NCI-H2029 treated with DMSO at 0.1 percent for 48 hours (cell line): ENCODE results near the gene TMEM165.

Experiments
- DNase-seq: peaks from one replicate; lab custom pipeline; 2025; lab: John Stamatoyannopoulos, UW

Gene TMEM165

DNA sequence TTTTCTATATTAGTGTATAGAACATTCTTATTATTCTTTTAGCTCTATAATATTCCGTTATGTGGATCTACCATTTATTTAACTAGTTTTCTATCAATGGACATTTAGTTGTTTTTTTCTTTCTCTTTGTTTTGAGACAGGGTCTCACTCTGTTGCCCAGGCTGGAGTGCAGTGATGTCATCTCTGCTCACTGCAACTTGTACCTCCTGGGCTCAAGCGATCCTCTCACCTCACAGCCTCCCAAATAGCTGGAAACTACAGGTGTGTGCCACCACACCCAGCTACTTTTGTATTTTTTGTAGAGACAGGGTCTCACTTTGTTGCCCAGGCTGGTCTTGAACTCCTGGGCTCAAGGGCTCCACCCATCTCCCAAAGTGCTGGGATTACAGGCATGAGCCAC is 10.8 kb downstream of the TMEM165 start:
- no peak for DNase-seq

DNA sequence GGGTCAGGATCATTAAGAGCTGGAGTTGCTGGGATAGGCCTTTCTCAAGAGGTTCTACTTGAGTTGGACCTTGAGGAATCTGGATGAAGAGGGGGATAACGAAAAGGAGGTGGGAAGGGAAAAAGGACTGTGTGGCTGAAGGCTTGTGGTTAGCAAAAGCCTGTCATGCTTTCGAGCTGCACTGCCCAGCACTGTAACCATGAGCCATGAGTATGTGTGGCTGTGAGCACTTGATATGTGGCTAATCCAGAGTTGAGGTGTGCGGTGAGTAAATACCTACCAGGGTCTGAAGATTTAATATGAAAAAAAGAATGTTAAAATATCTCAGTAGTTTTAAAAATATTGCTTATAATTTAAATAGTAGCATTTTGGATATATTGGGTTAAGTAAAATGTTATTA is 11.4 kb downstream of the TMEM165 start:
- no peak for DNase-seq

DNA sequence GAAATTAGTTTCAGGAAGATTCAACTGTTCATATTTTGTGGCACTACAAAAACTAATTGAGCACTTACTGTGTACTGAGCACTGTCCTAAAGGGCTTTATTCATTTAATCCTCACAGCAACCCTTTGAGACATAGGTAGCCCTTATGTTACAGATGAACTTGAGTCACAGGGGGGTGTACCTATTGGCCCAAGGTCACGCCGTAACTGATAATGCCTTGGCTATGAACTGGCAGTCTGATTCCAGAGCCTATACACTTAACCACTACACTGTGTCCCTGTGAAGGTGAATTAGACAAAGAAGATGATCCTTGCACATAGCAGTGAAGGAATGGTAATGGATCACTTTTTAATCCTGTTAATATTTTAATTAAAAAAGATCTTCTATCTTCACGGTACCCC is 12.0 kb downstream of the TMEM165 start:
- DNase-seq = no peak

DNA sequence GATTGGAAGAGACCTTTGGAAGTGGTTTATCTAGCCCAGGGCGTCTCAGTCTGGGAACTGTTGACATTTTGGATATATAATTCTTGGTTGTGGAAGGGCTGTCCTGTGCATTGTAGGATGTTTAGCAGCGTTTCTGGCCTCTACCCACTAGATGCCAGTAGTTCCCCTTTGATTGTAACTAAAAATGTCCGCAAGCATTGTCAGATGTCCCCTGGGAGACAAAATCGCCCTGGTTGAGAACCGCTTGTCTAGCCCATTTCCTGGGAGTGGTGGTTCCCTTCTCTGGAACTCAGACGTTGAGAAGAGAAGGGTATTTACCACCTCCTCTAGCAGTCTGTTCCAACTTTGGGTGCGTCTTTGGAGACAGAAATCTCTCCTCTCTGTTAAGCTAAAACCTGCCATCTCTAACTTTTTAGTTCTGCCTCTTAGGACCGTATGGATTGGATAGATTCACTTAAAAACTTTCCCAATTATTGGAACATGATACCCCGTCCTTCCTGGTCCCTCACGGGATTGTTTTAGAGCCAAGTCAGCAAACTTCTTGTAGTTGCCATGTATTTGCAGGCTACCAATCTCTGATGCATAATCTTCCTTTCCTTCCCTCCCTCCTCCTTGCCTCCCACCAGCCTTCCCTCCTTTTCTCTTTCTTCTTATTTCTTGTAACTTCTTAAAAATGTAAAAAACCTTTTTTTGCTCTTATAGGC is 13.9 kb downstream of the TMEM165 start:
- DNase-seq = no peak

DNA sequence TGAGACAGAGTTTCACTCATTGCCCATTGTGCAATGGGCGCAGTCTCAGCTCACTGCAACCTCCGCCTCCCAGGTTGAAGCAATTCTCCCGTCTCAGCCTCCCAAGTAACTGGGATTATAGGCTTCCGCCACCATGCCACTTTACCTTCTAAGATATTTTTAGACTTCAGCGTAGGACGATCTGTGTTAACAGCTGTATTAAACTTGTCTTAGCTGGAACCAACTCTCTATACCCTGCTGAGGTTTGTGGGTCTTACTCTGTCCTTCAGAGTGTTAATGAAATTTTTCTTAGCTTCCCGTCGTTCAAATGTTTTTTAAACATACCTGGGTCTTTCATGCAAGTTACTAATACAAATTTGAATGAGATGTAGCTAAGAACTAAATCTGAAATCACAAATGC is 14.7 kb downstream of the TMEM165 start:
- DNase-seq = no peak

DNA sequence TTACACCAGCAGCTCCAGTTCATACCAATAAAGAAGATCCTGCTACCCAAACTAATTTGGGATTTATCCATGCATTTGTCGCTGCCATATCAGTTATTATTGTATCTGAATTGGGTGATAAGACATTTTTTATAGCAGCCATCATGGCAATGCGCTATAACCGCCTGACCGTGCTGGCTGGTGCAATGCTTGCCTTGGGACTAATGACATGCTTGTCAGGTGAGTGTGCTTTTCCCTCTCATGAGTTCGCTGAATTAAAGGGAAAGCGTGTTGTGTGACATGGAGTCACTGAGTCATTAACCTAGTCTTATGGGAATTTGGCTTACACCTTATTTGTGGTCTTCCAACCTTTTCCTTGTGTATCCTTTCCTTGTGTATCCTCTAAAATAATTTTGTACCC is 15.9 kb downstream of the TMEM165 start:
- no peak for DNase-seq

DNA sequence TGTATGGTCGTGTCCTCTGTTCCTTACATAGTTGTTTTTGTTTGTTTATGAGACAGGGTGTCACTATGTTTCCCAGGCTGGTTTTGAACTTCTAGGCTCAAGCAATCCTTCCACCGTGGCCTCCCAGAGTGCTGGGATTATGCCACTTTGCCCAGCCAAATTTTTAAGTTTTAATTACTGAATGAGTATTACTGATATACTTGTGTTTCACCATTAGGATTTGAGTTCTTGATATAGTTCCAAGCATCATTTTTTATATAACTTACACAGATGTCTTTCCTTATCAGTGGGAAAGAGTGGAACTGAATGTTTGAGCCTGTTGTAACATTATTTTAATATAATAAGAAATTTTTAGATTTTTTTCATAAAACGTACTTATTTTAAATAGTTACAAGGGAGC is 20.4 kb downstream of the TMEM165 start:
- DNase-seq = no peak

DNA sequence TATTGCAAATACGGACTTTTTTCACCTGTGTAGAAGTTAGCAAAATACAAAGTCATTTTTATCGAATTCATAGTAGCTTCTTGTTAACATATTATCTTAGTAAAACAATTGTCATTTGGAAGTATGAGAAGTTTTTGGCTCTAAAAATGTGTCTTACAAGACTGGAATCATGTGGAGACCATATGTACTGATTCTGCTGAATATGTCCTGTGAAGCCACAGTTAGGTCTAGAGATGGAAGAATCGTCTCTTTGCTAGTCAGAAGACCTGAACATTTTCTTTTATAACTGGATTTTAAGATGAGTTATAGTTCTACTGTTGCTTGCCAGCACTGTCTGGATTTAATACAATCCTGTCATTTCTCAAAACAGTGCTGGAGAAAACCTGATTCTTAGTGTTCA is 29.0 kb downstream of the TMEM165 start:
- DNase-seq = no peak

DNA sequence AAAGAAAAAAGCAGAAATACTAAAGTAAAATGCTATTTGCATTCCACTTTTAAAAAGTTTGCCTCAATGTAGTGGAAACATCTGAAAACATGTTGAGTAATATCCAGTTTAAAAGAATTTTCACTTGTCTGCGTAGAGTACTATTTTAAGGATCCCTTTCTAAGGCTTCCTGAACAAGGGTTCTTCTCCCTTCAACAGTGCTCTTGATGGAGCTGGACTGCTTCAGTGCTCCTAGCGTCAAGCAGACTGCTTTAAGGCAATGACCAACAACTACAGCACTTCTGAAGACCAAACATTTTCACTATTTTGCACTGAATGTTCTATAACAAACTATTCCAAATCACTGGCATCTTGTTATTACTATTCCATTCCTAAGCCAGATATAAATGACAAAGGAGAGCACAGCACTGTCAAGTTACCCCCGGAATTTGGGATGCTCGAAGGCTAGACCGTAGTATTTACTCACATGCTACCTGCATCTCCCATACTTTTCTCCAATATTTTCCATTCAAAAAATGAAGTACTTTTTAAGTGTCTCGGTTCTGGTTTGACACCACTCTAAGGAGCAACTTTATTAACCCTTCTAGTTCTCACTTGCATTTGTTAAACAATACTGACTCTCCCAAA is 36.1 kb downstream of the TMEM165 start:
- DNase-seq = no peak

DNA sequence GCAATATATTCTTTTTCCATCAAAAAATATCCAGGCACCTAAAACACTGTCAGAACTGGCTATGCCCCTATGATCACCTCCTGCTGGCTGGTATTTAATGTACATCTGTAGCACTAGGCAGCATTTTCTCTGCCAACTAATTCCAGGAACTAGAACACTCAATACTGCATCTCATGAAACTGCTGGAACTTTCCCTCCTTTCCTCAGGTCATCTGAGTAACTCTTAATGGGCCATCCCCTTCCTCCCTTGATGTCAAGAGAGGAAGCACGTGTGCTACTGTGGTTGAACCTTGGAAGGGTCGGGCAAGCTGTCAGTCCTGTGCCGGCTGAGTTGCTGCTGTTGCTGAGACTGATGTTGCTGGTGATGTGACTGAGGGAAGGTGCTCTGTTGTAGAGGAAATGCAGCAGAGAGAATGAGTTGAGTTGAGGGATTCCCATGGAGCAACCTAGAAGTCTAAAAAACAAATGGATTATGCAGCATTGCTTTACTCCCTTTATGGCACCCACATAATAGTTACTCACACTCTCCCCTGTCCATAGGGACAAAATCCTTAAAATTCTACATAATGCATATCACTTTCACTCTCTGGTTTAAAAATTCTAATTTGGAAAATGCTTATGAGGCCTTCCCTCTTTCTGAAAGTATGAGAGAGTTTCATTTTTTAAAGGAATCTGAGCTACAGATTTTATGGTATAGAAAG is 39.5 kb downstream of the TMEM165 start:
- DNase-seq = no peak

DNA sequence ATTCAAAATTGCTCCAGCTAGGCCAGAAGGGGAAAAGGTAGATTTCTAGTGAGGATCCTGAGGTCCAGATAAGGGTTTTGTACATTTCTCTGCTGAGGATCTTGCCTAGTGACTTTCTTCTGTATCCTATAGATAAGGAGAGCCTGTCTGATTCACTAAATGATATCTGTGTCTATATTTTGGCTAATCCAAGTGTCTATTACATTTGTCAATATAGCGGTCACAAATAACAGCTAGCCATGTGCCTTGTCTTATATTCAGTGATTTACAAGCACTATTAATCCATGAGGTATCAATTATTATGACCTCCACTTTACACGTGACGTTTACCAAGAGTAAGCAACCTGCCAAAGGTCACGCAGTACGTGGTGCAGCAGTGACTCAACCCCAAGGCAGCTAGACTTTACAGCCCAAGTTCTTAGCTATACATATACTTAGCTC is 41.6 kb downstream of the TMEM165 start:
- no peak for DNase-seq

DNA sequence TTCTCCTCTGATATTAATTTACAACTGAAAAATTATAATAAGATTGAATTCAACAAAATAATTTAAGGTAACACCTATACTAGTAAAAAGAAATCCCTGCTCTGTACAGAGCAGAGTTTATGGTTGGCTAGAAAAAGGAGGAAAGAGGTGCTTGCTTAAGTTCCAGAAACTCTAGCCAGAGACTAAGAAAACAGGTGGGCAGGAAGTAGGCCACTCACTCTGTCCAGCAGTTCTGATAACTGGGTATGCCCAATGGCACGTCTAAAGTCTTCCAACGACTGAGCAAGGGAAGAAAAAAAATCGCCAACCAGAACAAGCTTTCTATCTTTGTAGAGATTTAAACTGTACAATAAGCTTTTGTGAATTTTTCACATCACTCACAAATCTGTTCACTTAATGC is 42.1 kb downstream of the TMEM165 start:
- no peak for DNase-seq

DNA sequence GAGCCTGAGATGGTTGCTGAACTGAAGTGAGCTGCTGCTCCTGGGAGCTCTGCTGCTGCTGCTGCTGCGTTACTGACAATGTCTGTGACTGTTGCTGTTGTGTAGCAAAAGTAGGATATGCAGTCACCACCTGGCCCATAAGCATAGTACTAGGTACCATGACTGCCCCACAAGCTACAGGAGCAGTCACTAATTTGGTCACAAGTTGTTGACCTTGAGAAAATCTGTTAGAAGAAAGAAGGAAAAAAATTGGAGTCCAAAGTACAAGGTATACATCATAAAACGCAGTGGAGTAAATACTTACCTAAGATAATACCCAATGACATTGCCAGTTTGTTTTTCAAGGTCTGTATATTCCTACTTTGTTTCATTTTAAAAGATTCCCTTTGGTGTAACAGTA is 42.6 kb downstream of the TMEM165 start:
- no peak for DNase-seq

DNA sequence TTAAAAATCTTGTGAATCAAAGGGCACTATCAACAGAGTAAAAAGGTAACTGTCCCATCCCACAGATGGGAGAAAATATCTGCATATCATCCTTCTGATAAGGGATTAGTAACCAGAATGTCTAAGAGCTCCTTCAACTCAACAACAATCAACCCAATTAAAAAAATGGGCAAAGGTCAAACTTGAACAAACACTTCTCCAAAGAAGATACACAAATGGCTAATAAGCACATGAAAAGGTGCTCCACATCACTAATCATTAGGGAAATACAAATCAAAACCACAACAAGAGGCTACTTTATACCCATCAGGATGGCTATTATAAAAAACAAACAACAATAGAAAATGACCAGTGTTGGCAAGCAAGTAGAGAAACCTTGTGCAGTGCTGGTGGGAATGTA is 43.3 kb downstream of the TMEM165 start:
- DNase-seq = peak; percentile 6

DNA sequence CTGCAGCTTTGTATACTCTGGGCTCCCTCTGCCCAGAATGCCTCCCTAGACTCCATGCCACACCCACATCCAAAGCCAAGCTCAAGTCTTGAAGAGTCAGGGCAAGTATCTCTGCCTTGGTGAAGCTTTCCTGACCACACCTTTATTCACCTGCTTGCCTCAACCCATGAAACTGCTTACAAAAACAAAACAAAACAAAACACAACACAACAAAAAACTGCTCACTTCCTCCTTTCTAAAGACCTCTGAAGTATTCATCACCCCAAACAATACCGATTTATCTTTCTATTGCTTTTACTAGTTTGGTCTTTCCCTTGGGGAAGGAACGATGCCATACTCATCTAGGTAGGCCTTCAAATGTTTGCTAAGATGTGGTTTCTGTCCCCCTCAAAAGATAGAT is 45.0 kb downstream of the TMEM165 start:
- no peak for DNase-seq

DNA sequence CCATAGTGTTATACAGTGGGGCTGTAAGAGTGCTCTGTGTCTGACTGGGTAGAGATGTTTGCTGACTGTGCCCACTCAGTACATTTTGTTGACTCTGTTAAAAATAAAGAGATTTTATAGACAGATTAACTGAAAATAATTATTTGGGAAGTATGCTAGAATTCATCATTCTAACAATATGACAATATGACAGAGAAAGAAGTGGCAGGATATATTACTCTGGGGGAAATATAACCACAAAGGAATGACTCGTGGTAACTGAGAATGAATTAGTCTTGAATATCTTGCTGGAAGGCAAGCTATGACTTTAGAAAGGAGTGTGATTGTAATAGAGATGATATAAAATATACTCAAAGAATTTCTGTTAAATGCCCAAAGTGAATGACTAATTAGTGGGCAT is 46.8 kb downstream of the TMEM165 start:
- no peak for DNase-seq

DNA sequence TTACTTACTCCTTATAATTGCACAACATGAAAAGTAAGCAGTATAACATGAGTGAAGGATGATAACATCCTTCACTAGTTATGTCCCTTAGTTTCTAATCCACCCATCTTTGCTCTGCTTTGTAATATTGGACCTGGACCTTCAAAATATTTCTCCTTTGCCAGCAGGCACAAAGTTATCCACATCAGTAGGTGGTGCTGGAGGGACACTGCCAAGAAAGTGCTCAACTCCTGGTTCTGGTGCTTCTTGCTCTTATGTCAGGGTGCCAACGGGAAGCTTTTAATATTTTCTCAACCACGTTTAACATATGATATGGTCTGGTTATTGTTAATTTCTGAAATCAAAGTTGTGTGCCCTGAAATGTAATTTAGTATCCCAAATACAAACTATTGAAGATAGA is 49.1 kb downstream of the TMEM165 start:
- DNase-seq = no peak

DNA sequence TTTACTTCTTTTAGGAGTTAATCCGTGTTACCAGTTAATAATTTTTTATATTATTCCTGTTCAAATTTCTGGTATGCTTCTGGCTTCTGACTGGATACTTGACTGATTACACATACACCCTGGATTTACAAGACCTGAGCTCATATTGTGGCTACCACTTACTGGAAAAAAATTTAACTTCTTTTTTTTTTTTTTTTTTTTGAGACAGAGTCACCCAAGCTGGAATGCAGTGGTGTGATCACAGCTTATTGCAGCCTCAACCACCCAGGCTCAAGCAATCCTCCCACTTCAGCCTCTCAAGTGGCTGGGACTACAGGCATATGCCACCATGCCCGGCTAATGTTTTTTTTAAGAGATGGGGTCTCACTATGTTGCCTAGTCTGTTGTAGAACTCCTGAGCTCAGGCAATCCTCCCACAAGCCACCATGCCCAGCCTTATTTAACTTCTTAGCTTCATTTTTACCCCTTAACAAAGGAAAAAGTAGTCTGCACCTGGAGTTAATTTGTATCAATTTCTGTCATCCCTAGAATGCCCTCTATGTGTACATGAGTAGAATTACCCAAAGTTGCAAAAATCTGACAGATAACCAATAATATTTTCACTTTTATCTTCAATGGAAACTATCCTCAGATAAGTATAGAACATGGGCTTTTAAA is 50.3 kb downstream of the TMEM165 start:
- DNase-seq = no peak

DNA sequence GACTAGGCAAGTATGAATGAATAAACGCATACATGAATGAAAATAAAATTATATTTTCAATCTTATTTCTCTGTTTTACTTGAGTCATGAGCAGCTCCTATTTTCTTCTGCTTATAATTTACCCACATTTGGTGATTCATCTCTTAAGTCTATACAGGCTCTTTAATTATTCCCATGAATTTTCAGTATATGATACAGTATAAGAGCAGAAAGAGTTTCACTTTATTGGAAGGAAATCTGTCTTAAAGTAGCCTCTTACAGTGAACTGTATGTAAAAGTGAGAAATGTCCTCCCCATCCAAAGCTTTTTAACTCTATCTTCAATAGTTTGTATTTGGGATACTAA is 50.8 kb downstream of the TMEM165 start:
- DNase-seq = no peak

DNA sequence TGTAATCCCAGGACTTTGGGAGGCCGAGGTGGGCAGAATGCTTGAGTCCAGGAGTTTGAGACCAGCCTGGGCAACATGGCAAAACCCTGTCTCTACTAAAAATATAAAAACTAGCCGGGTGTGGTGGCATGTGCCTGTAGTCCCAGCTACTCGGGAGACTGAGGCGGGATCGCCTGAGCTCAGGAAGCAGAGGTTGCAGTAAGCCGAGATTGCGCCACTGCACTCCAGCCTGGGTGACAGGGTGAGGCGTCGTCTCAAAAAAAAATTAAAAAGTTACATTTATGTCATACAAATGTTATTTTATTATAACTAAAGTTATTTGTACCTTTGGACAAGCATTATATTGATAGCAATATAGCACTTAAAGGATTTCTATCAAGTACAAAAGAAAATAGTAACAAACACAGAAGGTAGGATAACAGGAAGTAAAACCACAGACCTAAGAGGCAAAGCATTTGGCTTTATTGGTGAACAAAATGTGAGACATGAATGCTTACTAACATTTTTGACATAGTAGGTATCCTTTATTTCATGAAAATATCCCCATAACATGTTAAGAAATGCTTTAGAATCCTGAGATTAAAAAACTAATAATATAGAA is 51.5 kb downstream of the TMEM165 start:
- DNase-seq = no peak

DNA sequence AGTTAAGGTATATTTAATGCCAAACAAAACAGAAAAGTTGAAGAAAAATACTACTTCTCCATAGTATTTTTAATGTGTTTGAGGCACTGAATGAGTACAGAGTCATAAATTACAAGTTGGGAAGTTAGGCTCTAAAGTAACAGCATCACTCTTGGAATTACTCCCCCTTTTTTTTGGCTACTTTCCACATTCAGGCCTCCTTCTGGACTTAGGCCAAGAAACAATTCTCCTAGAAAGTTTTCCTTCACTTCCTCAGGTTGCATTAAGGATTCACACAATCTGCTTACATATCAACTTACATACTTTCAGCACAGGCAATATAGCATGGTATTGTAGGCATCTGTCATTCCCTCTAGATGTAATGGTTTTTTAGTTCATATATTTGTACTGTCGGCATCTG is 52.1 kb downstream of the TMEM165 start:
- DNase-seq = no peak

DNA sequence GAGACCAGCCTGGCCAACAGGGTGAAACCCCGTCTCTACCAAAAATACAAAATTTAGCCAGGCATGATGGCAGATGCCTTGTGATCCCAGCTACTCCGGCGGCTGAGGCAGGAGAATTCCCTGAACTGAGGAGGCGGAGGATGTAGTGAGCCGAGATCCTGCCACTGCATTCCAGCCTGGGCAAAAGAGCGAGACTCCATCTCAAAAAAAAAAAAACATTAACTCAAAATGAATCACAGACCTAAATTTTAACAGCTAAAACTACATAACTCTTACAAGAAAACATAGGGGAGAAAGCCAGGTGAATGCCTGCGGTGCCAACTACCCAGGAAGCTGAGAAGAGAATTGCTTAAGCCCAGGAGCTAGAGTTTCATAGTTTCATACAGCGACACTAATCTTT is 54.8 kb downstream of the TMEM165 start:
- DNase-seq = no peak

DNA sequence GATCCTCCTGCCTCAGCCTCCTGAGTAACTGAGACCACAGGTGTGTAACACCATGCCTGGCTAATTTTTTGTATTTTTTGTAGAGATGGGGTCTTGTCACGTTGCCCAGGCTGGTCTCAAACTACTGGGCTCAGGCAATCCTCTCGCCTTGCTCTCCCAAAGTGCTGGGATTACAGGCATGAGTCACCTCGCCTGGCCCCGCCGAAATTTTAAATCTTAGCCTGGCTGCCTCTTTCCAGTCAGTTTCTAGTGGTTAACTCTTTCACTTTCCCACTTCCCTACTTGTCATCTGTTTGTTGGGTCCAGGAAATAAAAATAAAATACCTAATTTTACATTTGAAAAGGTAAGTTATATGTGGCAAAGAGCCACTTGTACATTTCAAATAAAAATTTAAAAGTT is 62.4 kb downstream of the TMEM165 start:
- no peak for DNase-seq
